H1 (cell line): Measurements from ENCODE around the gene VPS13D. TPM values are rescaled to one million over a fixed set of nuclear protein-coding genes. Genes with fewer than 3 reads are reported as not detected.

Experiments
- CTCF ChIA-PET: fragments of 300-600 bp; sonication (Branson Sonifier 250); formaldehyde crosslinking; loops from one replicate; lab custom pipeline; 2021; ENCODE audit not compliant: partially characterized antibody; lab: Charles Lee
- POLR2A ChIA-PET: fragments of 300-600 bp; sonication (Branson Sonifier 250); formaldehyde crosslinking; loops from one replicate; lab custom pipeline; 2021; ENCODE audit warnings: inconsistent platforms; ENCODE audit not compliant: partially characterized antibody; lab: Charles Lee
- DNase-seq, 2 experiments: peaks; one replicate each; pipeline versions ENCODE4 v3.0.0 to v3.0.0-alpha.2; 2010 to 2022; ENCODE audit warnings: low spot score in 2 of 2, low read depth in 1 of 2, mixed read lengths in 1 of 2
- FAIRE-seq: peaks from 2 replicates; lab custom pipeline; 2011; peaks lifted over from hg19 to GRCh38; lab: Jason Lieb, UNC
- H2AFZ ChIP-seq: 2 replicates; pipeline ENCODE4 v1.8.1; 2012; ENCODE audit warnings: low read length, inconsistent platforms
- H2AK5ac ChIP-seq: 2 replicates; pipeline ENCODE4 v1.6.1; 2013; ENCODE audit warnings: low read depth, low read length
- H2BK120ac ChIP-seq: replicated peaks from 2 replicates; pipeline ENCODE3; 2013; ENCODE audit warnings: low read depth, low read length, inconsistent platforms
- H2BK12ac ChIP-seq: 2 replicates; pipeline ENCODE4 v1.6.1; 2013; ENCODE audit warnings: low read depth, low read length
- H2BK15ac ChIP-seq: 2 replicates; pipeline ENCODE4 v1.6.1; 2013; ENCODE audit warnings: low read length
- H2BK20ac ChIP-seq: 2 replicates; pipeline ENCODE4 v1.6.1; 2013; ENCODE audit warnings: low read length
- H2BK5ac ChIP-seq: 2 replicates; pipeline ENCODE4 v1.6.1; 2013; ENCODE audit warnings: low read depth, low read length
- H3K14ac ChIP-seq: 2 replicates; pipeline ENCODE4 v1.6.1; 2013; ENCODE audit warnings: inconsistent platforms; ENCODE audit not compliant: insufficient read length
- H3K18ac ChIP-seq: 2 replicates; pipeline ENCODE4 v1.6.1; 2013; ENCODE audit warnings: low read length; ENCODE audit errors: extremely low read depth
- H3K23ac ChIP-seq: 2 replicates; pipeline ENCODE4 v1.6.1; 2013; ENCODE audit warnings: inconsistent platforms; ENCODE audit not compliant: insufficient read length
- H3K23me2 ChIP-seq: 2 replicates; pipeline ENCODE4 v1.6.1; 2013; ENCODE audit warnings: low read depth, low read length
- H3K27ac ChIP-seq: 2 replicates; pipeline ENCODE4 v1.6.1; 2011; ENCODE audit warnings: low read depth, low read length, inconsistent platforms
- H3K27me3 ChIP-seq, 4 experiments: replicated peaks in 1 of 4; 1 replicate in 1 of 4; 2 replicates in 3 of 4; pipeline versions ENCODE4 v1.6.1 to v1.8.1; 2011 to 2013; ENCODE audit warnings: low read length in 3 of 4, mild to moderate bottlenecking in 3 of 4, inconsistent platforms in 2 of 4, mixed read lengths in 2 of 4, moderate library complexity in 1 of 4; ENCODE audit not compliant: control insufficient read depth in 3 of 4, insufficient read depth in 3 of 4; ENCODE audit errors: extremely low read depth in 1 of 4
- H3K36me3 ChIP-seq, 4 experiments: 2 replicates each; pipeline versions ENCODE4 v1.6.1 to v1.8.1; 2011 to 2013; ENCODE audit warnings: mild to moderate bottlenecking in 4 of 4, low read length in 3 of 4, moderate library complexity in 2 of 4, control low read depth in 1 of 4, inconsistent platforms in 1 of 4; ENCODE audit not compliant: insufficient read depth in 4 of 4, control insufficient read depth in 2 of 4
- H3K4ac ChIP-seq: replicated peaks from 2 replicates; pipeline ENCODE3; 2013; ENCODE audit warnings: low read length, low read depth, mixed read lengths, inconsistent platforms; ENCODE audit not compliant: insufficient read length
- H3K4me1 ChIP-seq, 4 experiments: replicated peaks in 1 of 4; 1 replicate in 1 of 4; 2 replicates in 3 of 4; pipeline versions ENCODE4 v1.6.1 to v1.8.1; 2011 to 2013; ENCODE audit warnings: low read length in 3 of 4, inconsistent platforms in 2 of 4, mixed read lengths in 1 of 4; ENCODE audit not compliant: insufficient read depth in 4 of 4, control insufficient read depth in 3 of 4
- H3K4me2 ChIP-seq, 2 experiments: 2 replicates each; pipeline versions ENCODE4 v1.6.1 to v1.8.1; 2011 to 2013; ENCODE audit warnings: low read depth in 2 of 2, low read length in 2 of 2, control low read depth in 1 of 2, inconsistent platforms in 1 of 2, mild to moderate bottlenecking in 1 of 2; ENCODE audit not compliant: insufficient read depth in 1 of 2
- H3K4me3 ChIP-seq, 4 experiments: fragments of 200-600, 300-600 bp in 1 of 4; sonication (generic), shearing (Covaris generic), sonication (Bioruptor Twin) in 1 of 4; 2 replicates each; pipeline versions ENCODE4 v1.5.1 to v1.8.1; 2011 to 2016; ENCODE audit warnings: low read length in 4 of 4, low read depth in 3 of 4, control low read depth in 2 of 4, inconsistent platforms in 2 of 4, mild to moderate bottlenecking in 2 of 4, mixed read lengths in 1 of 4, moderate library complexity in 1 of 4; ENCODE audit not compliant: insufficient read depth in 2 of 4; ENCODE audit errors: extremely low read depth in 1 of 4
- H3K56ac ChIP-seq: replicated peaks from 2 replicates; pipeline ENCODE3; 2013; ENCODE audit warnings: low read depth, mild to moderate bottlenecking, mixed read lengths, low read length, inconsistent platforms; ENCODE audit not compliant: insufficient read length
- H3K79me1 ChIP-seq: 2 replicates; pipeline ENCODE4 v1.6.1; 2013; ENCODE audit warnings: low read depth, low read length, control low read depth
- H3K79me2 ChIP-seq, 2 experiments: 2 replicates each; pipeline versions ENCODE4 v1.6.1 to v1.8.1; 2012 to 2013; ENCODE audit warnings: low read length in 2 of 2, mild to moderate bottlenecking in 2 of 2, inconsistent platforms in 1 of 2; ENCODE audit not compliant: insufficient read depth in 2 of 2, control insufficient read depth in 1 of 2
- H3K9ac ChIP-seq, 4 experiments: replicated peaks in 1 of 4; 1 replicate in 1 of 4; 2 replicates in 3 of 4; pipeline versions ENCODE4 v1.6.1 to v1.8.1; 2011 to 2013; ENCODE audit warnings: low read depth in 3 of 4, low read length in 3 of 4, control low read depth in 2 of 4, mild to moderate bottlenecking in 2 of 4, moderate library complexity in 2 of 4, inconsistent platforms in 1 of 4; ENCODE audit errors: extremely low read depth in 1 of 4
- H3K9me3 ChIP-seq, 2 experiments: 2 replicates each; pipeline versions ENCODE4 v1.6.1 to v1.8.1; 2012 to 2013; ENCODE audit warnings: mild to moderate bottlenecking in 2 of 2, moderate library complexity in 2 of 2, control low read depth in 1 of 2, inconsistent platforms in 1 of 2, low read depth in 1 of 2, low read length in 1 of 2, mixed read lengths in 1 of 2; ENCODE audit not compliant: insufficient read depth in 2 of 2
- H4K20me1 ChIP-seq, 2 experiments: replicated peaks in 1 of 2; 2 replicates each; pipeline versions ENCODE3 to v1.8.1; 2011 to 2013; ENCODE audit warnings: inconsistent platforms in 2 of 2, low read length in 2 of 2, mild to moderate bottlenecking in 1 of 2; ENCODE audit not compliant: insufficient read depth in 2 of 2, control insufficient read depth in 1 of 2
- H4K5ac ChIP-seq: 2 replicates; pipeline ENCODE4 v1.6.1; 2013; ENCODE audit warnings: low read length, low read depth, mixed read lengths, inconsistent platforms; ENCODE audit not compliant: insufficient read length
- H4K8ac ChIP-seq: 2 replicates; pipeline ENCODE4 v1.8.0; 2013; ENCODE audit warnings: mild to moderate bottlenecking, moderate library complexity, low read length, inconsistent platforms; ENCODE audit not compliant: insufficient read depth; ENCODE audit errors: extremely low read depth
- H4K91ac ChIP-seq: replicated peaks from 2 replicates; pipeline ENCODE3; 2013; ENCODE audit warnings: low read length, mixed read lengths, inconsistent platforms; ENCODE audit not compliant: insufficient read length
- BRCA1 ChIP-seq: IDR thresholded peaks from 2 replicates; pipeline ENCODE4 v1.6.1; 2012; ENCODE audit warnings: low read depth, low read length, improper control_type of control experiment
- WGBS, 2 experiments: shearing (Covaris generic) in 1 of 2; methylation state at CpG; one replicate each; pipeline versions ENCODE4 v1.1.6 to v1.1.7; 2013 to 2015; ENCODE audit warnings: low lambda C conversion rate in 2 of 2, mixed read lengths in 2 of 2, inconsistent platforms in 1 of 2, low coverage in 1 of 2, missing lambda C conversion rate in 1 of 2; ENCODE audit not compliant: insufficient replicate concordance in 2 of 2, insufficient coverage in 1 of 2, insufficient read length in 1 of 2; ENCODE audit errors: extremely low coverage in 1 of 2, missing lambda C conversion rate in 1 of 2; 5-methylcytosine and 5-hydroxymethylcytosine counted together
- polyA plus RNA-seq, 7 experiments: library from polyadenylated mRNA; depleted of rRNA in 3 of 7; stranded (reverse) in 5 of 7; unstranded in 2 of 7; fragments of >200 nt in 5 of 7; fragments of 200-250 nt in 2 of 7; gene quantifications; 1 replicate in 5 of 7; 2 replicates in 1 of 7; 4 replicates in 1 of 7; pipeline versions ENCODE4 v1.2.1 to v1.2.3, GENCODE V29; 2011 to 2013; ENCODE audit warnings: missing spikeins in 2 of 7, mixed read lengths in 2 of 7
- total RNA-seq: library from RNA; stranded (reverse); fragmentation: NEBNext Ultra II Directional; extraction: Animal tissue kit (Norgen Biotek cat#: 25700); gene quantifications from 2 replicates; pipeline ENCODE4 v1.2.1, GENCODE V29; 2021
- TF ChIP-seq, protein P1 (sequence below): IDR thresholded peaks from 2 replicates; pipeline ENCODE4 v1.6.1; 2012; ENCODE audit warnings: inconsistent platforms

VPS13D gene
- total and polyA plus RNA-seq, 2 of the 8 experiments (the other 6 are each of a cell fraction or from before 2014, with no cell fraction given), result 10.9 to 31.2 TPM

DNA sequence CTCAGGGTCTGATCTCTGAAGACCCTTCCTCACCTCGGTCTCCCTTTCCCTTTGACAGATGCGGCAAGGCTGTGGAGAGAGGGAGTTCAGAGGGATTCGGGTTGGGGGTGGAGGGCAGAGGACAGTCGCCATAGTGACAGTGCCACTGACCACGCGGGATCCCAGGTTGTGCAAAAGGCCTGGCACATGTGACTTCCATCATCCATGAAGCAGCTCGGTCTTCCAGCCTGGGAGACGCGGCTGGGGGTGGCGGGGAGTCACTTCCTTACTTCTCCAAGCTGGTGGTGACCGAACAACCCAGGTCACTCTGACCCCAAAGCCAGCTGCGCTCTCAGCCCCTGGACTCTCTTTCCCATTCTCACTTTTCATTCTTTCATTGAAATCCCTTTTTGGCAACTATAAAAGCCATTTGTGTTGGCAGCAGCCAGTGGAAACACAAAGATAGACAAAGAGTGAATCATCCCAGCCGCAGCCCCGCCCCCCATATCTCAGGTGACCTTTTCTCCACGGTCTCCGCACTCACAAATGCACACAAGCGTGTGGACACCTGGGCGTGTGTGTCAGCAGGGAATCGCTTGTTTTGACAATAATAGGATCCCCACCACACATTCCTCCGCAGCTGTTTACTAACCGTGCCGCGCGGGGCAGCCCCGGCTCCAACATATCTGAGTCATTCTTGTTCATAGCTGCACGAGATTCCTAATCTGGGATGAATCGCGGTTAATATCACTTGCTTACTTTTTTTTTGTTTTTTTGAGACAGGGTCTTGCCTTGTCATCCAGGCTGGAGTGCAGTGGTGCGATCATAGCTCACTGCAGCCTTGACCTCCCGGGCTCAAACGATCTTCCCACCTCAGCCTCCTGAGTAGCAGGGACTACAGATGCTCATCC is 319.9 kb downstream of the VPS13D start:
- H3K4me3 ChIP-seq, result no peak overlapping the region
- H2BK5ac ChIP-seq, result no peak overlapping the region
- H2BK20ac ChIP-seq, result no peak overlapping the region
- DNase-seq (no peak), FAIRE-seq (no peak)
- no peak overlapping the region for H4K5ac ChIP-seq
- no peaks in the 10 kb centered on the region for H3K79me2 ChIP-seq
- no peak overlapping the region for H3K4ac ChIP-seq
- no peak overlapping the region for H2AFZ ChIP-seq
- POLR2A ChIA-PET, result interaction anchor here (0.7 to 1.2 kb wide), 2 partner anchors 9 to 46 kb away, joined by 3 to 4 read pairs; no protein-coding TSS in a partner anchor
- no peak overlapping the region for H2AK5ac ChIP-seq
- H3K4me2 ChIP-seq, result no peak overlapping the region
- H3K79me1 ChIP-seq, result no peaks in the 10 kb centered on the region
- H3K23me2 ChIP-seq, result no peaks in the 10 kb centered on the region
- no peaks in the 10 kb centered on the region for H3K36me3 ChIP-seq
- no peaks in the 10 kb centered on the region for H4K20me1 ChIP-seq
- CTCF ChIA-PET, result interaction anchor here (0.7 to 1.1 kb wide), 2 partner anchors 14 to 70 kb away, joined by 3 read pairs; no protein-coding TSS in a partner anchor
- H2BK120ac ChIP-seq, result no peak overlapping the region
- H3K27ac ChIP-seq, result no peak overlapping the region
- no peak overlapping the region for H3K14ac ChIP-seq
- H3K23ac ChIP-seq, result no peak overlapping the region
- no peak overlapping the region for H3K18ac ChIP-seq
- H3K9ac ChIP-seq, result no peak overlapping the region
- no peaks in the 10 kb centered on the region for H3K9me3 ChIP-seq
- H3K27me3 ChIP-seq, result no peaks in the 10 kb centered on the region
- no peak overlapping the region for H4K91ac ChIP-seq
- no peak overlapping the region for H3K56ac ChIP-seq
- TF ChIP-seq, protein P1, sequence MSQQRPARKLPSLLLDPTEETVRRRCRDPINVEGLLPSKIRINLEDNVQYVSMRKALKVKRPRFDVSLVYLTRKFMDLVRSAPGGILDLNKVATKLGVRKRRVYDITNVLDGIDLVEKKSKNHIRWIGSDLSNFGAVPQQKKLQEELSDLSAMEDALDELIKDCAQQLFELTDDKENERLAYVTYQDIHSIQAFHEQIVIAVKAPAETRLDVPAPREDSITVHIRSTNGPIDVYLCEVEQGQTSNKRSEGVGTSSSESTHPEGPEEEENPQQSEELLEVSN, result 0 out of 2 replicates have a peak, but pooled peaks have one; percentile 3
- no peak for TF ChIP-seq BRCA1
- peak overlapping the region; percentile 6; the same call in 1 of the 2 replicates for H2BK12ac ChIP-seq
- peak overlapping the region; percentile 80; the same call in 1 of the 2 replicates for H4K8ac ChIP-seq
- WGBS, 2 experiments, result 88% methylated on average over 31 of the region's 31 CpGs; no CpG with 5 or more reads in 1 of the 2 experiments
- no peak overlapping the region for H2BK15ac ChIP-seq
- H3K4me1 ChIP-seq, result peaks cover 0 to 6% (median 4%) of the 10 kb centered on the region in 4 experiments; a peak in 4 of 7 replicates
